Frontal cortex (tissue), 4 donors: ENCODE results near the gene UBXN2A. TPM values are rescaled to one million over a fixed set of nuclear protein-coding genes. Genes with fewer than 3 reads are reported as not detected.
"Not testable (repeated sequence)": the region's sequence is repeated elsewhere in the genome, so short reads cannot be mapped to it uniquely, and the experiment has no call there.

ENCODE experiments used
- DNase-seq, 2 donors: peaks; one replicate each; pipeline ENCODE4 v3.0.0; 2012; ENCODE audit warnings: low spot score in 2 of 2
- FAIRE-seq: peaks from 2 replicates; lab custom pipeline; 2012; peaks lifted over from hg19 to GRCh38; lab: Jason Lieb, UNC
- total RNA-seq: library from RNA; depleted of rRNA; stranded (reverse); fragments of >200 nt; gene quantifications from one replicate; pipeline ENCODE4 v1.2.3, GENCODE V29; 2014
- donor health status: control.
- donor health status: control.
- donor health status: control.

Gene UBXN2A
- total RNA-seq, 1 donor from 2014 or later: 64.8 TPM

GRCh38 chr2:23940718-23941620 lies 706 bp downstream of the UBXN2A start:
- DNase-seq (no peak), FAIRE-seq (no peak)

- FAIRE-seq (no peak), DNase-seq (no peak)
Observed at GRCh38 chr2:23941644-23942043, 1.4 kb downstream of the UBXN2A start.

- FAIRE-seq (no peak), DNase-seq (no peak)
Observed at GRCh38 chr2:23943666-23944065, 3.4 kb downstream of the UBXN2A start.

- DNase-seq (no peak), FAIRE-seq (no peak)
Observed at GRCh38 chr2:23944527-23944926, 4.3 kb downstream of the UBXN2A start.

GRCh38 chr2:23944976-23945375 lies 4.7 kb downstream of the UBXN2A start:
- DNase-seq (no peak), FAIRE-seq (no peak)

GRCh38 chr2:23947350-23947749 lies 7.1 kb downstream of the UBXN2A start:
- DNase-seq: no peak
- FAIRE-seq: no peak

GRCh38 chr2:23952558-23952957 lies 12.3 kb downstream of the UBXN2A start:
- FAIRE-seq, DNase-seq: not testable (repeated sequence)

GRCh38 chr2:23953625-23954024 lies 13.4 kb downstream of the UBXN2A start:
- DNase-seq: no peak

GRCh38 chr2:23954325-23955014 lies 14.2 kb downstream of the UBXN2A start:
- FAIRE-seq: no peak

More at GRCh38 chr2:23953625-23954024, 13.4 kb downstream of the UBXN2A start:
- no peak for FAIRE-seq

GRCh38 chr2:23967846-23968245 lies 27.6 kb downstream of the UBXN2A start:
- FAIRE-seq: no peak
- no peak for DNase-seq

More at GRCh38 chr2:23954325-23955014, 14.2 kb downstream of the UBXN2A start:
- no peak for DNase-seq

- DNase-seq (no peak), FAIRE-seq (no peak)
Observed at GRCh38 chr2:23976883-23977282, 36.6 kb downstream of the UBXN2A start.

- no peak for DNase-seq
- no peak for FAIRE-seq
Observed at GRCh38 chr2:23988371-23988770, 48.1 kb downstream of the UBXN2A start.

GRCh38 chr2:23992931-23993330 lies 52.7 kb downstream of the UBXN2A start:
- no peak for DNase-seq
- no peak for FAIRE-seq

- FAIRE-seq (no peak), DNase-seq (no peak)
Observed at GRCh38 chr2:23993736-23994269, 53.5 kb downstream of the UBXN2A start.

- DNase-seq (no peak), FAIRE-seq (no peak)
Observed at GRCh38 chr2:23994567-23994966, 54.3 kb downstream of the UBXN2A start.

- DNase-seq (no peak), FAIRE-seq (no peak)
Observed at GRCh38 chr2:24007693-24008092, 67.4 kb downstream of the UBXN2A start.

GRCh38 chr2:24008672-24009366 lies 68.6 kb downstream of the UBXN2A start:
- DNase-seq (no peak), FAIRE-seq (no peak)

- DNase-seq: no peak
- FAIRE-seq: no peak
Observed at GRCh38 chr2:24009367-24009679, 69.1 kb downstream of the UBXN2A start.

- FAIRE-seq (no peak), DNase-seq (no peak)
Observed at GRCh38 chr2:24009680-24010476, 69.6 kb downstream of the UBXN2A start, which contains the start of gene MFSD2B. TSS of gene MFSD2B (plus strand) at chr2:24010085. CDS start at chr2:24010097, 12 bp downstream.
